GM21528 (cell line): ENCODE measurements around the gene CFAP54.
"Not testable (repeated sequence)": the region's sequence is repeated elsewhere in the genome, so short reads cannot be mapped to it uniquely, and the experiment has no call there.

ENCODE experiments used
- ATAC-seq: cut with Tn5 transposase; IDR thresholded peaks from one replicate; pipeline ENCODE4 v1.9.1; 2021; ENCODE audit warnings: mild to moderate bottlenecking, moderate library complexity; ENCODE audit not compliant: unreplicated experiment, low FRiP score

CFAP54 gene

GRCh38 chr12:96471368-96472050 is 17.9 kb upstream of the CFAP54 start:
- no peak for ATAC-seq

DNA sequence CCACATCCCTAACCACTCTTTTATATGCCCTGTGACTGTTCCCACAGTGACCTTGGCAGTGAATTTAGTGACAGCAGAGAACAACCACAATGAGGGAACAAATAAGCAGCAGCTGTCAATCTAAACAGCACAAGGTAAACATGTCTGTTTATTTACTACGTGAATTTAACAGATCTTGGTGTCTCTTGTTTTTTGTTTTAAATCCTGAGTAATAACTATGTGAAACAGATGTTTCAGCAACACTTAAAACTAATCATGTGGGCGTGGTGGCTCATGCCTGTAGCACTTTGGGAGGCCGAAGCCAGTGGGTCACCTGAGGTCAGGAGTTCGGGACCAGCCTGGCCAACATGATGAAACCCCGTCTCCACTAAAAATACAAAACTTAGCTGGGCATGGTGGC is 17.0 kb upstream of the CFAP54 start:
- ATAC-seq, result no peak

- no peak for ATAC-seq
Observed at GRCh38 chr12:96473394-96474093, 15.8 kb upstream of the CFAP54 start.

GRCh38 chr12:96474206-96474605 is 15.2 kb upstream of the CFAP54 start:
- no peak for ATAC-seq

- no peak for ATAC-seq
Observed at GRCh38 chr12:96478011-96478410, 11.4 kb upstream of the CFAP54 start.

DNA sequence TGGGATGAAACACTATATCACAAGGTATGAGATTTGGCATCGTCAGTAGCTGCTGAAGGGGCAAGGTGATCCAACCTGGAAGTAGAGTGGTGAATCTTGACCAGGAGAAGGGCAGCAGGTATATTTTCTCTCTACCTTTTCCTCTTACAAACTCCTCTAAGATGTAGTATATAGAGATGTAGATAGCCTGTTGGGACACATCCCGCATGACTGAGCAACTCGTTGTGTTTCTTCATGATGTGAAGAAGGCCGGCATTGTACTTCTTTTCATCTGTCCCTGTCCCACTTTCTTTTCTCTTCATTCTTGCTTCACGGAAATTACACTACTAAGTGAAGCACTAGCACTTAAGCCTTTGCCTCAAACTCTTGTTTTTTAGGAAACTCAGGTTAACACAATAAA is 7.3 kb upstream of the CFAP54 start:
- ATAC-seq, result no peak

- no peak for ATAC-seq
Observed at GRCh38 chr12:96483116-96483515, 6.3 kb upstream of the CFAP54 start.

DNA sequence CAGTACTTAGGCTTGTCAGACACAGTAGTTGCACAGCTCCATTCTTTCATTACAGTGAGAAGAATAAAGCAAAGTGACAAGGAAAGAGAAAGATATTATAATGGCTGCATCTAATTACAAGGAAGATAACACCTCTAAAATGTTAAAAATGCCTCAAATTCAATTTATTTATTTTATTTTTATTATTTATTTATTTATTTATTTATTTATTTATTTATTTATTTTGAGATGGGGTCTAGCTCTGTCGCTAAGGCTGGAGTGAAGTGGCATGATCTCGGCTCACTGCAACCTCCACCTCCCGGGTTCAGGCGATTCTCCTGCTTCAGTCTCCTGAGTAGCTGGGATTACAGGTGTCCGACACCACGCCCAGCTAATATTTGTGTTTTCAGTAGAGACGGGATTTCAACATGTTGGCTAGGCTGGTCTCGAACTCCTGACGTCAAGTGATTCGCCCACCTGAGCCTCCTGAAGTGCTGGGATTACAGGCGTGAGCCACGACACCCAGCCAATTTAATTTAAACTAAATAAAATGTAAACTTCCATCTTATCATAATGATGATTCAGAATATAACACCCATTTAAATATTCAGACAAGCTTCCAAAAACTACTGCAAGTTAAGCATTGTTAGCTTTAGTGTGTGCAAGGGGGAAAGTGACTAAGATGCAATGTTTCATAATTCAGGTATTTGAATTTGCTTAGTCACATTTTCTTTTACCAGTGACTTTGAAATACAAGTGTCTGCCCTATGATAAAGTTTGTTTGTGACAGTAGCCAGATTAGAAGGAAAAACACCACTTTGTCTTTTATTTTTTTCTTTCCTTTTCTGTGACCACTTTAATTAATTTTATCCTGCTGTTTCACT is 2.4 kb upstream of the CFAP54 start:
- ATAC-seq, result no peak

DNA sequence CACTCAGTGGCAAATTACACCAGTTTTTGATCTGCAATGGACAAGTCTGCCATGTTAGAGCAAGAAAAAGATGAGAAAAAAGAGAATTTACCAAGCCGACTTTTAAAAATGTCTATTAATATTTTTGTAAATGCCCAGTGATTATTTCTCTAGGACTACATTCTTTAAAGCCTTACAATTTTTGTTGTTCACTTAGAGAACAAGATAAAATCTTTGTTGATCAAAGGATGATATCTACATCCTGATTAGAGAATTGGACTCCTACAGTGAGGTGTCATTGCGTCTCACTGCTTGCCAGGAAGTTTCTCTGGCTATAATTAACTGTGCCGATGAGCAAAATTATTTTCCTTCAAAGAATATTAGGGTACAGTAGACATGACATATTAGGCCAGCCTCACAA is 1.7 kb upstream of the CFAP54 start:
- no peak for ATAC-seq

DNA sequence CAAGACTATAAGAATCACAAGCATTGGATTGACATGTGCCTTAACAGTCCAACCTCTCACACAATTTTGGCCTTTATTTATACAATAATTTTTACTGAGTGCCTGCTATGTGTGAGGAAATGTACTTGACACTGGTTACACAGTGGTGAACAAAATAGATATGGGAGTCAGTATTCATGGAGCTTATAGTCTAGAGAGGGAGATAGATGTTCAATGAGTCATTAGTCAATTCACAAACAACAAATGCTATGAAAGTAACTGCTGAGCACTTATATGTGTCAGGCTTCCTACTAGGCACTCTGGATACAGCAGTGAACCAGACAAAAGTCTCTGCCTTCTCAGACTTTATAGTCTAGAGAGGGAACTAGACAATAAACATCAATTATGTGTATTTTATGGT is 3.7 kb downstream of the CFAP54 start:
- ATAC-seq, result no peak

GRCh38 chr12:96494154-96494553 is 4.8 kb downstream of the CFAP54 start:
- not testable (repeated sequence) for ATAC-seq

GRCh38 chr12:96495155-96495554 is 5.8 kb downstream of the CFAP54 start:
- ATAC-seq, result no peak

- peak; percentile 45 for ATAC-seq
Observed at GRCh38 chr12:96495841-96496545, 6.6 kb downstream of the CFAP54 start.

- ATAC-seq, result no peak
Observed at GRCh38 chr12:96496944-96497343, 7.6 kb downstream of the CFAP54 start.

GRCh38 chr12:96497855-96498254 is 8.5 kb downstream of the CFAP54 start:
- ATAC-seq, result no peak

DNA sequence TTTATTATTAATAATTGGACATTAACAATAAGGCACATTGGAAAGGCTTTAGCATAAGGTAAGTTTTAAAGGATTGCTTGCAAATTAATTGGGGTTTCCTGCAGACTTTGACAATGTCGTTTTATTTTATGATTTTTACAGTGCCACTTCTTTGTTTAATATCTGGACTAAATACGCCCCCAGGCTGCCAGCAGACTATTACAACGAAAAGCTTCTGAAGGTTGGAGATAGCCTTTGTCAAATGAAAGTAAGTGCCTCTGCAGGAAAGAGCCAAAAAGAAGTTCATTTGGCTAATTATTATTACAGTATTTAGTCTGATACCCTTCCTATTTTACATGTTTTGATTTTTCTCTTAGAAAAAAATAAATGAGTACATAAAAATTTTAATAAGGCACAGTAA is 11.3 kb downstream of the CFAP54 start:
- no peak for ATAC-seq

- peak; percentile 69 for ATAC-seq
Observed at GRCh38 chr12:96501133-96501761, 11.9 kb downstream of the CFAP54 start.

DNA sequence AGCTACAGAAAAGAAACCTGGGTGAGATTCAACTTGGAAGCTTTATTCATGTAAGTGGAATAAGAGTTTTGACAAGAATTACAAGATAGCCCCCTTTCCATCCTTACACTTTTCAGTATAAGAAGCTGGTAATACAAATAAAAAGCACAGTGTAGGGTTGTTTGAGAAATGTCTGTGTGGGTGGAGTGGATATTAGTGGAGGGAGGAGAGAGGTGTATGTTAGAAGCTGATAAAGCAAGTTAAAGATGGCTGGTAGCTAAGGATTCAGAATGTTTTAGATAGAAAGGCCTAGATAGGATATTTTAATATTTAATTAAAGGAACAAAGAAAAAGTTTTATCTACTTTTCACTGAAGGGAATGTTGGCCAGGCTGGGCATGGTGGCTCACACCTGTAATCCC is 12.5 kb downstream of the CFAP54 start:
- no peak for ATAC-seq

GRCh38 chr12:96502477-96502876 is 13.1 kb downstream of the CFAP54 start:
- peak; percentile 58 for ATAC-seq

- ATAC-seq, result no peak
Observed at GRCh38 chr12:96502949-96503532, 13.7 kb downstream of the CFAP54 start.
